Measurements from ENCODE around the gene STAG2.
"Not testable (repeated sequence)": the region's sequence is repeated elsewhere in the genome, so short reads cannot be mapped to it uniquely, and the experiment has no call there.

The STAG2 gene

GRCh38 chrX:124045109-124045508 is 83.6 kb downstream of the STAG2 start:
- FAIRE-seq, result no peak

DNA sequence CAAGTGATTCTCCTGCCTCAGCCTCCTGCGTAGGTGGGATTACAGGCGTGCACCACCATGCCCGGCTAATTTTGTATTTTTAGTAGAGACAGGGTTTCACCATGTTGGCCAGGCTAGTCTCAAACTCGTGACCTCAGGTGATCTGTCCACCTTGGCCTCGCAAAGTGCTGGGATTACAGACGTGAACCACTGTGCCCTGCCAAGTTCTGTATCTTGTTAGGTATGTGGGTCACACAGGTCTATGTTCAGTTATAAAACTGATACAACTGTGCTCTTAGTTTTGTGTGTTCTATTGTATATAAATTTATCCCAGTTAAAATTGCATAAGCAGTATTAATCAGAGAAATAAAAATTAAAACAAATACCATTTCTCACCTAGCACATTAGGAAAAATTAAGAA is 122.9 kb downstream of the STAG2 start:
- FAIRE-seq, result not testable (repeated sequence)

DNA sequence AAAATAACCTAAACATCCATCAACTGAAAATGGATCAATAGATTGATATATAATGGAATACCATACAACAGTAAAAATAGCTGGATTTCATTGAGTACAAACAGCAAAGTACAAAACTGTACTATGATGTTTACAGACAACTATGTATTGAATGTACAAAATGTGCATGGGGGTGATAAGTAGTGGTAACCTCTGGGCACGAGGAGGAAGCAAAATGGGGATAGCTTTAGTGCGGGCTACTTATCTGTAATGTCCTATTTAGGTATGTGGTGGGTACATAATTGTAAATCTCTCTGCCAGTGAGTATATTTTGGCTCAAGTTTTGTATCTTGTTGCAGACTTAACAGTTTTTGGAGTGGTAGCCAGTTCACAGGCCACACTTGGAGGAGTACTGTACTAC is 123.6 kb downstream of the STAG2 start:
- FAIRE-seq, result no peak

- FAIRE-seq, result no peak
These were observed 124.9 kb downstream of the STAG2 start for GRCh38 chrX:124086411-124086810.

DNA sequence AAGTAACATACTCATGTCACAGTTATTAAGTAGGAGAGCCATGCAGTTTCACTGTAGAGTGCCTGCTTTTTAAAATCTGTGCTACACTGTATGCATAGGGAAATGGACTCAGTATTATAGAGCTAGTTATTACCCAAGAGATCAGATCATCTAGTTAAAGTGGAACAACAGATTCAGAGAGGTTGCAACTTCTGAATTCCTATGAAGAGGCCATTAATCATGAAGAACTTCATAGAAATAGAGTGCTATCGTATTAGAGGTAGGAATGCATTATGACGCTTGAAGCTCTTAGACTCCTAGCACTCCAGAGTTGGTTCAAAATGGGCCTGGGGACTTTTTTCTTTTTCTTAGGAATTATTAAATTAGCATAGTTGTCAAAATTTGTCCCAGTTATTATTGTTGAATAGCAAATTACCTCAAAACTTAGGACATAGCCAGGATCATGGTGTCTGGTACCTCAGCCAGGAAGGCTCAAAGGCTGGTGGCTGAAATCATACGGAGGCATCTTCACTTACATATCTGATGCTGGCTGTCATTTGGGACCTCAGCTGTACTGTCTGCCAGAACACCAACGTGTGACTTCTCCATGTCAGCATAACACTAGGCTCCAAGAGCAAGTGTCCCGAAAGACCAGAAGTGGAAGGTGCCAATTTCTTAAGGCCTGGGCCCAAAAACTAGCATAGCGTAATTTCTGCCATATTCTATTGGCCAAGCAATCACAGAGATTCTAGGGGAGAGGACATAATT is 125.7 kb downstream of the STAG2 start:
- no peak for FAIRE-seq

GRCh38 chrX:124093222-124093621 is 131.7 kb downstream of the STAG2 start:
- no peak for FAIRE-seq

- no peak for FAIRE-seq
These were observed 135.6 kb downstream of the STAG2 start for GRCh38 chrX:124097116-124097515.

- FAIRE-seq, result peak; percentile 18
These were observed 136.6 kb downstream of the STAG2 start for GRCh38 chrX:124098089-124098488.

GRCh38 chrX:124103966-124104365 is 142.5 kb downstream of the STAG2 start:
- FAIRE-seq, result no peak

DNA sequence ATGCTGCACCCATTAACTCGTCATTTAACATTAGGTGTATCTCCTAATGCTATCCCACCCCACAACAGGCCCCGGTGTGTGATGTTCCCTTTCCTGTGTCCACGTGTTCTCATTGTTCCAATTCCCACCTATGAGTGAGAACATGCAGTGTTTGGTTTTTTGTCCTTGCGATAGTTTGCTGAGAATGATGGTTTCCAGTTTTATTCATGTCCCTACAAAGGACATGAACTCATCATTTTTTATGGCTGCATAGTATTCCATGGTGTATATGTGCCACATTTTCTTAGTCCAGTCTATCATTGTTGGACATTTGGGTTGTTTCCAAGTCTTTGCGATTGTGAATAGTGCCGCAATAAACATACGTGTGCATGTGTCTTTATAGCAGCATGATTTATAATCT is 143.0 kb downstream of the STAG2 start:
- FAIRE-seq, result not testable (repeated sequence)

DNA sequence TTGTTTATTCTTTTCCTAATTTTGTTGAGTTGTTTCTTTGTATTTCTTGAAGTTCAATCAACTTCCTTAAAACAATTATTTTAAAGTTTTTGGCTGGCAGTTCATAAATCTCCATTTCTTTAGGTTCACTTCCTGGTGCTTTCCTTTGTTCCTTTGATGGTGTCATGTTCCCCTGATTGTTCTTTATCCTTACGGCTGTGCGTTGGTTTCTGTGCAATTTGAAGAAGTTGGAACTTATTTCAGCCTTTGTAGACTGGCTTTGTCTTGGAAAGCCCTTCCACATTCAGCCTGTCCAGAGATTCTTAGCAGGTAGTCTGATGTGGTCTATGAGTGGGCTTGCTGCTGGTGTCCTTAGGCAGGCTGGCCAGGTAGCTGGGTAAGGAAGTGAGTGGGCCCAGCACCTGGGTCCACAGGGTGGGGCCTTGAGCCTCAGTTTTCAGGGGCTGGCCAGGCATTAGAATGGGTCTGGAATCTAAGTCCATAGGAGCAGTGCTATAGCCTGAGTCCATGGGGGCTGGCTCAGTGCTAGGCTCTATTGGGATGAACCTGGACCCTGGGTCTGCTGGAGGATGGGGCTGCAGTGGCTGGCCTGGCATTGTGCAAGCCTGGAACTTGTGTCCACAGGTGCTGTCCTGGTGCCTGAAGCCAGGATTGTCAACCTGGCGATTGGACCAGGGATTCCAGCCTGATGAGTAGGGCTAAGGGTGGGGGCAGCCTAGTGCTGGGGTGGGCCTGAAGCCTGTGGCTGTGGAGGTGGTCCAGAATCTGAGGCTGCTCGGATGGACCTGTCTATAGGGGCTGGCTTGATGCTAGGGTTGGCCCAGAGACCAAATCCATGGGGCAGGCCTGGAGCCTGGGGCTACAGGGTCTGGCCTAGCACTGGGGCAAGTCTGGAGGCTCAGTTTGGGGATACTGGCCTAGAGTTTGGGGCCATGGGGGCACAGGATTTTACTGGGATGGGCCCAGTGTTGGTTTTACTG is 152.4 kb downstream of the STAG2 start:
- no peak for FAIRE-seq

DNA sequence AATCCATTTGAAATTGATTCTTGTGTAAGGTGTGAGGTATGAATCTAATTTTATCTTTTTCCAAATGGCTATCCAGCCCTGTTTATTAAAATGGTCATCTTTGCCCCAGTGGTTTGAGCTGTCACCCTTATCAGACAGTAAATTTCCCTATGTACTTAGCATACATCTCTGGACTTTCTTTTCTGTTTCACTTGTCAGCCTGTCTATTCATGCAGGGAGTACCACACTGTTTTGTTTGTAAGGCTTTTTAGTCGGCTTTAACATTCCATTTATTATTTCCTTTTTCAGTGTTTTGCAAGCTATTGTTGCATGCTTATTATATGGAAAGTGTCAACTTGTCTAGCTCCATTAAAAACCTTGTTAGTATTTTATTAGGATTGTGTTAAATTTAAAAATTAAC is 155.8 kb downstream of the STAG2 start:
- no peak for FAIRE-seq

DNA sequence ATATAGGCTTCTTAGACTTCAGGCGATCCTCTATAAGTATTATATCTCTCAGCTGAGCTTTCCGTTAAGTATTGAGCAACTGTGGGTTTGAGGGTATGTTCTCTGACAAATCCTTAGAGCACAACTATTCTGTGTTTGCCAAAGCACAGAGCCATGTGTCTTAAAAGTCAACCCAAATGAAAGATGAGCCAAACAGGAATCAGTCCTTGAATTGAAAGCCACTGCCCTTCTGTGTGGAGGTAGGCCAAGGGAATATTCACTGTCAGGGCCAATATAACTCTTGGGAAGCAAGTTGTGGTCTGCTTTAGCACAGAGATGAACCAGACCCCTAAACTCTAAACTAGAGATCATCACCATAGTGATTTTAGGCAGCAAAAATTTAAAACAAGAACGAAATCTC is 164.0 kb downstream of the STAG2 start:
- FAIRE-seq, result no peak

DNA sequence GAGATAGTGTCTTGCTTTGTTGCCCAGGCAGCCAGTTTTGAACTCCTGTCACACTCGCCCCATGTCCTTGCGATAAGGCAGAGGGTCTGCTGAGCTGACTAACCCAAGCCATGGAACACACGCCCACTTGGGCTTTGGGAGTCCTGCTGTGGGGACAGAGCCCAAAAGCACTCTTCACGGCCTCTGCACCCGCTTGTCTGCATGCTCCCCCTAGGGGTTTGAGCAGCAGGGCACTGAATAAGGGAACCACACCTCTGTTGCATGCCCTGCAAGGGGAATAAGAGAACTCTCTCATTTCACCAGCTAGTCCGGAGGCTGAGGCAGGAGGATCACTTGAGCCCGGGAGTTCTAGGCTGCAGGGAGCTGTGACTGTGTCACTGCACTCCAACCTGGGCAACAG is 166.0 kb downstream of the STAG2 start:
- no peak for FAIRE-seq

DNA sequence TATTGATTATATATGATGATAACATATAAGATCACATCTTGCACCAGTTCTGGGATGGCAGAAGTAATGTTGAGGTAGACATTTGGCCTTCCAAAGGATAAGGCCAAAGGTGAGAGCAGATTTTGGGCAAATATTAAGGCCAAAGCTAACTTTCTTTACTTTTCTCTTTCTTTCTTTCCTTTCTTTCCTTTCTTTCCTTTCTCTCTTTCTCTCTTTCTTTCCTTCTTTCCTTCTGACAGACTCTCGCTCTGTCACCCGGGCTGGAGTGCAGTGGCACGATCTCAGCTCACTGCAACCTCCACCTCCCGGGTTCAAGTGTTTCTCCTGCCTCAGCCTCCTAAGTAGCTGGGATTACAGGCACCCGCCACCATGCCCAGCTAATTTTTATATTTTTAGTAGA is 170.9 kb downstream of the STAG2 start:
- FAIRE-seq, result not testable (repeated sequence)

- no peak for FAIRE-seq
These were observed 184.2 kb downstream of the STAG2 start for GRCh38 chrX:124145749-124146148.

GRCh38 chrX:124151195-124151594 is 189.7 kb downstream of the STAG2 start:
- FAIRE-seq, result no peak
